ENCODE results near the gene TUBB6.

Gene TUBB6

DNA sequence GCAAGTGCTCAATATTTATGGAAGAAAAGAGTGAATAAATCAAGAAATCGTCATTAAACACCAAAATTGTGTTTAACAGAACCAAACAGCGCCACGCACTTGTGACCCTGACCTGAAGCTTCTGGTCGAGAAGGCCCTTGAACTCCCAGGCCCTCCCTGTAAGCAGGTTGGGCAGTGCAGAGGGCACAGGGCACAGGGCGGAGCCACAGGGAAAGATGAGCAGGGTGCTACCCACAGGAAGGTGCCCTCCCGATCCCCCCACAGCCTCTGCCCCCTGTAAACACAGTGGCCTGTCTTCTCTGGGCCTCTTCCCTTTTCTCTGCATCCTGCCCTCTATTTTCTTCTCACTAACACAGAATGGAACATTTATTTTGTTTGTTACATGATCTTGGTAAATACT is 16.9 kb upstream of the TUBB6 start:
- DNase-seq (ENCODE audit: low read depth): no peak

DNA sequence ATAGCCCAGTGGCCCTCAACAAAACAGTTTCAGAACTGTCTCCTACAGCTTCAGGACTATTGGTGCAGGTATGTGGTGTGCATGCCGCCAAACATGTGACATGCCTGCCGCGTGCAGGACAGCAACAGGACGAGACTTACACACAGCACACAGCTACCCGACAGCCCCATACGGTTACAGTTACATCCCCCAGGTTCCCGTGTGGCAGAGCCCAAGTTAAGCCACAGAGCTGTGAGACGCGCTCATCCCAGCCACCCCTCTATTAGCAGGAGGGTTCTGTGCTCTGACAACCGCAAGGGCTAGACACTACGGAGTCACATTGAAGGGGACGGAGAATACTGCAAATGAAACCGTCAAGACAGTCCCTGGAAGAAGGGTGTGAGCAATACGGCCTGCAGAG is 16.4 kb upstream of the TUBB6 start:
- DNase-seq (ENCODE audit: low read depth): no peak

DNA sequence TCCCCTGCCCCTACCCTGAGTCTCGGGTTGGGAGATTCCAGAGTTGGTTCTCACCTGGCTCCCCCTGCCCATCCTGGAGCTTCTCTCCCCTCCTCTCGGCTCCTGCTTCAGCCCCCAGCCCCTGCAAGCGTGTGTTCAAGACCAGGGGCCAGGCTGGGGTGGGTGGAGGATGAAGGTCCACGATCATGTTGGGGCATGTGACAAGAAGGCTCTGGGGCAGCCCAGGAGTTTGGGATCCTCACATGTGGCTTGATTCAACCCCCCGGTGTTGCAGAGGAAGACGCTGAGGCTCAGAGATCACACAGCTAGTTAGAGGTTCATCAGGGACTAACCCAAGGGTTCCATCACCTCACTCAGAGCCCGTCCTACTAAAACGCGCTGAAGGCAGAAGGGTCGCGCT is 14.2 kb upstream of the TUBB6 start:
- no peak for DNase-seq (ENCODE audit: low read depth)

DNA sequence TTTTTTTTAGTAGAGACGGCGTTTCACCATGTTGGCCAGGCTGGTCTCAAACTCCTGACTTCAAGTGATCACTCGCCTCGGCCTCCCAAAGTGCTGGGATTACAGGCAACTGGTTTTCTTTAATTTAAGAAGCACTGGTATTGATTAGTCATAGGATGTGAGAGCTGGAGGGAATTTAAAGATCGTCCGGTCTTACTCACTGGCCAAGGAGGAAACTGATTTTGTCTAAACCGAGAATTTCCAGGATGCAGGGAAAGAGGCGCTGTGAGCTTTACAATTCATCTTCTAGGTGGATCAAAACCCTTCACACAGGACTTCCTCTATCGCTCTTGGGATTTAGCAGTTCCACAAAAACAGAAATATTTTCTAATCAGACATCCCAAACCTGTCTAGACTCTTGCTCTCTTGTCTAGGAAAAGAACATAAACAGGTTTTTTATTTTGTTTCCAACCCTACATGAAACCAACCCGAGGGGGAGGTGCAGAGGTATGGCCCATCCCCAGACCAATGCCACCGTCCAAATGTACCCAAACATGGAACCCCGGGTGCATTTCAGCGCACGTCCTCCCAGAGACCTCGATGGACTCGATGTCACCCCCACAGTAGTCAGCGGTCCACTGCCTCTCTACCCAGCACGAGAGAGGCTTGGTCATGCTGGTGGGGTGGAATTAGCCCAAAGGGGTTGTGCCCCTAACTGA is 12.5 kb upstream of the TUBB6 start:
- DNase-seq (ENCODE audit: low read depth): no peak

DNA sequence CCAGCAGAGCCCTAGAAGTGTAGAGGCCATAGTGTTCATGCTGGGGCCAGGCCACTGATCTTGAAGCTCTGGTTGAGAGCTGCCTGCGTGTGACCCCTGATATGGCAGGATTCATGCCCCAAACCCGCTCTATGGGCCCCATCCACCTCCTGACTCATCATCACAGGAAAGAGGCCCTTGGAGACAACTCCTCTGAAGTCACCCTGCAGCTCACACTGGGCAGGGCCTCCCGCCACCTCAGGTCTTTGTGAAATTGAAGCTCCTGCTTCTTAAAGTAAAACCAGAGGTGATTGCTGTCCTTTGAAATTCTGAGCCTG is 12.0 kb upstream of the TUBB6 start:
- no peak for DNase-seq (ENCODE audit: low read depth)

DNA sequence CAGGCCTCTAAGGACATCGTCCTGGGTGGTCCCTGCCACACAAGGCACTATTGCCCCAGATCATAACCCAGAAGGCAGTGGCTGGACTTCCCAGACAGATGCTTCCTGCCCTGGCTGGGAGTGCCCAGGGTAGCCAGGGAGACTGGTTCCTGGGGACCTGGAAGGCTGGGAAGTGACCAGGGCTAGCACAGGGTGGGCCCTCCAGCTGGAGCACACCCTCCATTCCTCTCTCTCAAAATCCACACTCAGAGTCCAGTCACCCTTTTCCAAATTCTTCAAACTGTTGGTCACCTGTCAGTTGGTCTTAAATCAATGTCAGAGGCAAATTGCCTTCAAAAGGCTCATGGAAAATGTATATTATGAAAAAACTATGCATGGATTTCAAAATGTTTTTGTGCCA is 11.6 kb upstream of the TUBB6 start:
- no peak for DNase-seq (ENCODE audit: low read depth)

DNA sequence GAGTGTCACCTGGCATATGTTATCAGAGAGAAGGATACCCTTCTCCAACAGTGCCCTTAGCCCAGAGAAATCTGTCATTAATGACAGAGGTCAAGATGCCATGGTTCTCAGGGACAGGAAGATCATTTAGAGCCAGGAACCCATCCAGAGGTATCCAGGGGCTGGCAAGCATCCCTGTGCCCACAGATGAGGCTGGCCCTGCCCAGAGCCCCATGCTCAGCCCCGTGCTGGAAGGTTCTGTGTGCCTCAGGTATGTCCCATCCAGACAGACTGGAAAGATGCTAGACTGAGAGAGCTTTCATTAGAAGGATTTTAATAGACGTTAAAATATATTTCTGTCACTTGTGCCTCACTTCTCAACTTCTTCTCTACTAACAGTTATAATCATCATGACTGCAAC is 8.2 kb upstream of the TUBB6 start:
- no peak for DNase-seq (ENCODE audit: low read depth)

DNA sequence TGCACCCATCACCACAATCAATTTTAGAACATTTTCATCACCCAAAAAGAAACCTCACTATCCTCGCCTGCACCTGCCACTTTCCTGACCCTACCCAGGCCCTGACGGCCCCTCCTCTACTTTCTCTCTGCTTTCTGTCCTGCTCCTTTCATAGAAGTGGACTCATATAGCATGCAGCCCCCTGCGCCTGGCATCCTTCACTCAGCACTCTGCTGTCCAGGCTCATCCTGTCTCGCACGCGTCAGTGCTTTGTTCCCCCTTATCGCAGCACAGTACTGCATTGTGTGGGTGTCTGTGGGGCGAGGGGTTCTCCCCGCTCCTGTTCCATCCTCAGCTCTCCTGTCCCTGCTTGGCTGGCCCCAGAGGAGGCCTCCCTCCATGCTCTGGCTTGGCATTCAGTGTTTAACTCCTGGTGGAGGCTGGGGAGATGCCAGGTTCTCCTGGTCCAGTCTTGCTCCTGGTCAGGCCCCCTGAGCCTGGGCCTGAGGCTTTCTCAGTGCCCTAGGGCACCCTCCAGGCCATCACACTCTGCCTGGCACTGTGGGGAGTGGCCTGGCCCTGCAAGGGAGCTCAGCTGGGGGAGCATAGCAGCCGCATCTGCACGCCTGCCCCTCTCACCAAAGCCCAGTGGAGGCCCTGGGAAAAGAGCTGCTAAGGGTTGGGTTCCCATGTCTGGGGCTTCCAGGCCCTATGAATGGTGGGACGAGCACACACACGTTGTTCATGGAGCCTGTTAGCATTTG is 6.6 kb upstream of the TUBB6 start:
- DNase-seq (ENCODE audit: low read depth): no peak

DNA sequence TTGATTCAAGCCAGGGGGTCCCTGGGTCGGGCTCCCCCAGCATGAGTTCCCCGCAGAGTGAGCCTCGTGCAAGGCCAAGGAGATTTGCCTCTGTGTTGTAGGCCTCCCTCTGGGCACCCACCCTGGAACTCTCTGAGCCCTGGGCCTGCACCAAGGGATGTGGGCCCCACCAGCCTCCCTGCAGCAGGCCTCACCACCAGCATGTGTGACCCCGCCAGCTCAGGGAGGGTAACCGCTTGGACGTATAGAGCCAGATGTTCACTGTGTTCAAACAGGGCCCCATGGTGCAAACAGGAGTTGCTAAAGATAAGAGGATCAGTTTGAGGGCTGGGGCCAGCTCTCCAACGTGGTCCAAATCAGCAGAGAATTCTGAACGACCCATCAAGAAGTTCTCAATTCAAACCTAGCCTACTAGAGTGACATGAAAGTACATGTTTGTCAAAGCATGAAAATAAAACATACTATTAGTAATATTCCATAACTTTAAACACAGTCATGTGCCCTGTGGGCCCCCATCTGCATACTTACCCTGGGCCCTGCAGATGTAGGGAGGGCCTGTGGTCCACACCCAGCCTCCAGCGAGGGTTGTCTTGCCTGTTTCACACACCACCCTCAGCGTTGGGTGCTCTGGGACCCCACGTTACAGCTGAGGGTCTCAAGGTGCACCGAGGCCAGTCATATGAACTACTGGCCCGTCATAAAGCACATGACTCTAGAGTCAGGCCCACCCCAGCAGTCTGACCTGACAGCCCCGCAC is 5.5 kb upstream of the TUBB6 start:
- no peak for DNase-seq (ENCODE audit: low read depth)

DNA sequence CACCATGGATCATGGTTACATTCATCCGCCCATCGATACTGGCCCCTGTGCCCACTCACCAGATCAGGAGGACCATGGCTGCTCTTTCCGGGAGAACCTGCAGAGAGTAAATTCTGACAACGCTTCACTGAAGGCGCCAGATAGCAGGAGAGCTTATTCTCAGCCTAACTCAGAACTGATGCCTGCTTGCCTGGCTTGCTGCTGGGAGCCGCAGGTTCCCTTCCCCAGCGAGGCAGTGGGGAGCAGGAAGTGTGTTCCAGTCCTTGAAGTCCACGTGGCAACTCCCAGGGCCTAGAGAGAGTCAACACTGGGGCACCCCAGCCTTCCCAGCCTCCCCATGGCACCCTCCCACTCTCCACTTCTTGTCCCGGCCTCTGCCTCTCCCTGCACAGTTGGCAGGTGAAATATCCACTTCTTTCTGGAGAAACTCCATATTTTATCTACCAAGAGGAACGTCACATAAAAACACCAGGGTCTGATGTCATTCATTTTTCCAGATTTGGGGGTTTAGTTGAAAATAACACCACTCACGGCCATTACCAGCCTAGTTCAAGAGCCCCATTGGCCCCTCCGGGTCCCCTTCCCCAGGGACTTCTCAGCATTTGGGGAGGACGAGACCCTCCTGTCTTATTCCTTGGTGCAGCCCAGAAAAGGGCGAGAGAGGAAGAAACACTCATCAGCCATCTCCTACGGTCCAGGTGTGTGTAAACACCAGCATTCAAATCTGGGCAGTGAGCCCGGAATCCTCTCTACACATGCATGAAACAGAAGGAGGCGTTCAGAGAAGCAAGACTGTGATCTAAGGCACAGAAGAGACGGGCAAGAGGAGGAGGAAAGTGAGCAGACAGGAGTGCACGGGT is 3.5 kb upstream of the TUBB6 start:
- DNase-seq (ENCODE audit: low read depth): no peak

DNA sequence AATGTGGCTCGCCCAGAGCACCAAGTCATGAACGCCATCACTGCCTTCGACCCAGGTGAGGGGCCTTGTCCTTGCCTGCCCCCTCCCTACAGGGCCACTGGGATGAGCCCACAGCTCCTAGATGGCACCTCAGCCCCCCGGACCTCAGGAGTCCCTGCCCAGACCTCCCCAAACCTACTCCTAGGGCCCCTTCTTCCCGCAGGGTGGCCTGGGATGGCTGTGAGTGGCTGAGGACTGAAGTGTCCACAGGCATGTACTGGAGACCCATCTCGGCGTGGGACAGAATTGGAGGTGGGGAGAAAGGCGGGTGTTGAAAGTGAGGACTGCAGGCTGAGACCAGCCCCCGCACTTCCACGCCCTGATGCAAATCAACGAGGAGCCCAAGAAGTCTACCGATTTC is 2.8 kb upstream of the TUBB6 start:
- no peak for DNase-seq (ENCODE audit: low read depth)

DNA sequence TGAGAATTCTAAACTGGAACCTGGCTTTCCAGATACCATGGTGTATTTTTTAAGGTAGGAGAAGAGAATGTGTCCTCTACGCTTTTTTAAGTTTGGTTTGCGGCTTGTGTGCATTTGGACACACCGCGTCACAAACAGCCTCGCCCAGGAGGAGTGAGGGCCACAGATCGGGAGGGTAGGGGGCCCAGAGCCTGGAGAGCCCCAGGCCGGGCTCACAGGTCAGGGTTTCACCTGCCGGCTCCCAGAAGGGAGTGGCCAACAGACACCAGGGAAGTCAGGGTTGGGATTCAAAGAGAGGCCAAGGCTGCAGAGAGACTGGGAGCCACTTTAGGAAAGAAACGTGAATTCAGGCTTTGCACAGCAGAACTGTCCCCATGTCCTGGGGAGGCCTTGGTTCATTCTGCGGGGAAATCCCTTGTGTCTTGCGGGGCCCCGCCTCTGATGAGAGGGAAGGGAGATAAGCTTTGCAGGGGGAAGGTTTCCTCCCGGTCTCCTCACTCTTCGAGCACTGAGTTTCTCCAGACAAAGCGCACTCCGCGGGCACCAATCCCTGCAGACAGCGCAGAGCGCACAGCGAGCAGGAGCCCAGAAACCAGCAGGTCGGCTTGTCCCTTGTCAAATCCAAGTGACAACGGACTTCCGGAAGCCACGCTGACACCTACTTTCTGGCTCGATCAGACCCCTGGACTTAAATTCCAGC is 2.0 kb upstream of the TUBB6 start:
- DNase-seq (ENCODE audit: low read depth): no peak

DNA sequence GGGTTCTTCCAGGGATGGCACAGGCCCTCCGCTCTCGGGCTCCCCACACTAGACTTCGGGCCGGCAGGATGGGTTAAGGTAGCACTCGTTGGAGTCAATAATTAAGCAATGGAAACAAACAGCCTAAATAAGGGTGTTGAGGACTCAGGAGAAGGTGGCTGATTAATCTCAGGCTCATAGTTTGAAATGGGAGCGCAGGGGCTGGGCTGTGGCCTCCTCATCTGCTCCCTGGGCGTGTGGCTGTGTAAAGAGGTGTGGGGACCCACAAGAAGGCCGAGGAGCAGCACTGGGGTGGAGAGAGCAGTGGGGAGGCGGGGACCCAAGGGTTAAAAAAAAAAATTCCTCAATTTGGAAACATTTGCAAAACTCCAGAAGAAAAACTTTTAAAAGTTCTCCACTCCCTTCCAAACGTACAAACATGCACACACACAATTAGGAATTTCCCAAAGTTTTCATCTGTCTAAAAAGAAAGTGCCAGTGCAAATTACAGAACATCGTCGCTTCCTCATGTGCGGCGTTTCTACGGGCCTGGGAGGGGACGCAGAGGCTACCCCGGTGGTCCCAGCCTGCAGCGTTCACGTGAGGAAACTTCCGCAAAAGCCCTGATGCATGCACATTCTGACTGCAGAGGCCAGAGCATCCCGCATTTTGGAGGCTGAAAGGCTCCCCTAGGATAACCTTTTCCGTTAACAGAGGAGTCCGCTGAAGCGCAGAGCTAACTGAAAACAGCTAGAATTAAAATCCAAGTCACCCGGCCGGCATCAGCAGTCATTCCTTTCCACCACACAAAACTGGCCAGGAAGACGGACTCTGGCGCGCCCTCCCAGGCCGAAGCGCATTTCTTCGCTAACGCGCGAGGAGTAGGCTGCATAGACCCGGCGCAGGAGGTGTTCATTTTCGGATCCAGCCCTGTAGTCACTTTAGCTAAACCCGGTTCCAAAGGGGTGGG is 1.0 kb upstream of the TUBB6 start:
- DNase-seq (ENCODE audit: low read depth): peak; percentile 34

DNA sequence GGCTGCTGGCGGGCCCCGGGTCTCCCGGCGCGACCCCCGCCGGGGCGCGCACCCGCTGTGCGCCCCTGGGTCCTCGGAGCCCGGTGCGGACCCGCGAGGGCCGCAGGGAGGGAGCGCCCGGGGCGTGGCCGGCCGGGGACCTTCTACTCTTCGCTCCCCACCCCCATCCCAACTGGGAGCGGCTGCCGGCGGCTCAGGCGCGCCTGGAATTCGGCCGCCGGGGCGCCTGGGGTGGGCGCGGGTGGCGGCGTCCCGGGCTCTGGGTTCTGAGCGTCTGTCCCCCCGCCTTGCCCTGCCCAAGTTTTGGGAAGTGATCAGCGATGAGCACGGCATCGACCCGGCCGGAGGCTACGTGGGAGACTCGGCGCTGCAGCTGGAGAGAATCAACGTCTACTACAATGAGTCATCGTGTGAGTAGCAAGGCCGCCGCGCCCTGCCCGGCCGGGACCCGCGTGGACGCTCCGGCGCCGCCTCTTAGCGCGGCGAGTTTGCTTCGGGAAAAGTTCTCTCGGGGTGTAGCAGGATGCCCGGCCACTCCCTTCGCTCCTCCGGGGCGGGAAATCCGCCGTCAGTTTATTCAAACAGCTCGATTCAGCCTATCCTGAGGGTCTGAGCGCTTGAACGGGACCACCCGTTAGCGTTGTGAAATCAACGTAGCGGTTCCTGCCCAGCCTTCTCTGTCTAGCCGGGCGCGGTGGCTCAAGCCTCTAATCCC is 502 bp downstream of the TUBB6 start:
- peak; percentile 46 for DNase-seq (ENCODE audit: low read depth)

DNA sequence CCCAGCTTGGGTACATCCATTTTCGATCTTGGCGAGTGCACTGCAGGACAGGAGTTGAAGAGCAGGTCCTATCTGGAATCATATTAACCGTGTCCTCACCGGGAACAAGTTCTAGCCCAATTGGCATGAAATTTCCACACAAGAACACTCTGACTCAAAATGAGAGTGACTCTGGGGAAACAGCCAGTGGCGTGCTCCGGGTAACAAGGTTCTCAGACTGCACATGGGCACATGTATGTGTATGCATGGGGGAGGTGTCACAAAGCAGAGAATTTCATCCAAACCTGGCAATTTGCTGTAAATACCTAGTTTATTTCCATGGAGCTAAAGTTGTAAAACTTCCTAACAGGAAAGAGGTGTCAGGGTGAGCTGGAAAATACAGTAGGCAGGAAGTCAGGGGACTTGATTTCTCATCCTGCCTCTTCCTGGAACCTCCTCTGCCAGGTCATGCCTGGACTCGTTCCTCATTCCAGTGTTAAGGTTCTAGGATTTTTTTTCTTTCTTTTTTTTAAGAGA is 1.7 kb downstream of the TUBB6 start:
- no peak for DNase-seq (ENCODE audit: low read depth)

DNA sequence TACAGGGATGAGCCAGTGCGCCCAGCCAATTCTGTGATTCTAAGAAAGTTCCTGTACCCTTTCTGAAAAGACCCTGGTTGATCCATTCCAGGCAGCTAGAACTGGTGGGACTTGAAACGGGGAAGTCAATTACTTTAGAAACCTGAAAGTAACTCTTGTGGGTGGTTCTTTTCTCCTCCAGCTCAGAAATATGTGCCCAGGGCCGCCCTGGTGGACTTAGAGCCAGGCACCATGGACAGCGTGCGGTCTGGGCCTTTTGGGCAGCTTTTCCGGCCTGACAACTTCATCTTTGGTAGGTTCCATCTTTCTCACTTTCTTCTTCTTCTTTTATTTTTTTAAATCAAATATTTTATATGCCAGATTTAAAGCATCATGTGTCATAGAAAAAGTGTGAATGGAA is 2.7 kb downstream of the TUBB6 start:
- no peak for DNase-seq (ENCODE audit: low read depth)

DNA sequence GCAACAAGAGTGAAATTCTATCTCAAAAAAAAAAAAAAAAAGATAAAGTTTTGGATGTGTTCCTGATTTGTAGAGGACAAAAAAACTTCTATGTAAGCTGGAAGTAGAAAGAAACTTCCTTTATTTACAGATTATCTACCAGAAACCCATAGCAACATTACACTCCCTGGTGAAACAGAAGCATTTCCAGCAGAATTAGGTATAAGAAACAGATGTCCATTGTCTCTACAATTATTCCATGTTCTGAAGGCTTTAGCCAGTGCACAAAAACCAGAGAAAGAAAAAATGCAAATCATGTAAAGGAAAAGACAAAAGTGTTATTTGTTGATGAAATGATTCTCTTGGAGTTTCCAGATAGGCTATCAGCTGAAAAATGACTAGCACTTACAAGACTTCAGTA is 4.9 kb downstream of the TUBB6 start:
- no peak for DNase-seq (ENCODE audit: low read depth)

DNA sequence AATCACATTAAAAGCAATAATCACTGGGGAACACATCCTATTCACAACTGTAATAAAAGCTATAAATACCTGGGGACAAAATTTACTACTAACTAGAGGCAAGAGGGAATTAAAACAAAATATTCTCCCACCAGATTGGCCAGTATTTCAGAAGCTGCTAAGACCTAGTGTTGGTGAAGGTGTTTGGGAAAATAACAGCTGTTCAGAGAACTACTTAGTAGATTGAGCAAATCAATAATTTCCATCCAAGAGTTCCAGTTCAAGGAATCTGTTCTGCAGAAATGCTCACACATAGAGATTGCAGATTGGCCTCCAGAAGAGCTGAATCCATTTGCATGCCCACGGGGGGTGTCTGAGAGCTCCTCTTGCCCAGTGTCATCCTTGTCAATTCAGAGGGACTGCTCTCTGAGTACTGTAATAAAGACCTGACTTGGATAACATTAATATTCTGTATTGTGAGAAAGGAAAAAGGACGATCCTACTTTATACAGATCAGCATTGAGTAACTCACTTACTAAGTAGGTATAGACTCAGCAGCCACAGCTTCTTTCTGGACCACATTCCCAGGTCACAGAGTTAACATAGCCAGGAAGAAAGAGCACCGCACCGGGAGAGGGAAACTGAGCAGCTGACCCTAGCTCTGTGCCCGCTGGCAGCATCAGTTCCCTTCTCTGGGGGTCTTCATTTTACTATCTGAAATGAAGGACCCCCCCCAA is 5.6 kb downstream of the TUBB6 start:
- no peak for DNase-seq (ENCODE audit: low read depth)
